ENCODE measurements around the gene TFDP3. TPM values are rescaled to one million over a fixed set of nuclear protein-coding genes. Genes with fewer than 3 reads are reported as not detected.

Gene TFDP3
- total RNA-seq, 4 donors from 2014 or later = not detected

- intact Hi-C loops (cut with DNase I) = no loop called here
- H3K27me3 ChIP-seq = no peaks in the 10 kb centered on the region
Measured at GRCh38 chrX:133248177-133248576, 30.0 kb upstream of the TFDP3 start.

DNA sequence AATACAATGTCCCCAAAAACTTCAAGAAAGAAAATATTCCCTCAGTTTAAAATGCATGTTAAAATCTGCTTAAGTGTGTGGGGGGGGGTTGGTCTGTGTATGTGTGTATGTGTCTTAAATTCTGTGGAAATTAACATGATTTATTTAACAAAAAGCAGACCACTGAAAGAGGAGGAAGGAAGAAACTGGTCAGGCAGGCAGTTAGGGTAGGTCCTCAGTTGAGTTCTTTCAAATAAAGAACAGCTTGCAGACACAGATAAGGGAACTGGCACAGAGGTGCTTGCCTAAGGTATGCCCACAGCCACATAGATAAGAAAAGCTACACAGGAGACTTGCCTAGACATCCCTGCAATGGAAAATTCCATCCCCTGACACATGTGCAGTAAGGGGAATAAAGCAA, 28.8 kb upstream of the TFDP3 start:
- H3K27ac ChIP-seq (replicated peaks in 1 of 4) = no peak overlapping the region
- peaks cover 0 to 32% (median 27%) of the 10 kb centered on the region in 4 donors for H3K4me1 ChIP-seq
- peaks cover 0 to 28% (median 0%) of the 10 kb centered on the region in 4 donors for H3K9me3 ChIP-seq
- intact Hi-C loops (cut with DNase I) = no loop called here
- H3K36me3 ChIP-seq = no peaks in the 10 kb centered on the region
- H3K27me3 ChIP-seq = no peaks in the 10 kb centered on the region
- TF ChIP-seq, protein P1, sequence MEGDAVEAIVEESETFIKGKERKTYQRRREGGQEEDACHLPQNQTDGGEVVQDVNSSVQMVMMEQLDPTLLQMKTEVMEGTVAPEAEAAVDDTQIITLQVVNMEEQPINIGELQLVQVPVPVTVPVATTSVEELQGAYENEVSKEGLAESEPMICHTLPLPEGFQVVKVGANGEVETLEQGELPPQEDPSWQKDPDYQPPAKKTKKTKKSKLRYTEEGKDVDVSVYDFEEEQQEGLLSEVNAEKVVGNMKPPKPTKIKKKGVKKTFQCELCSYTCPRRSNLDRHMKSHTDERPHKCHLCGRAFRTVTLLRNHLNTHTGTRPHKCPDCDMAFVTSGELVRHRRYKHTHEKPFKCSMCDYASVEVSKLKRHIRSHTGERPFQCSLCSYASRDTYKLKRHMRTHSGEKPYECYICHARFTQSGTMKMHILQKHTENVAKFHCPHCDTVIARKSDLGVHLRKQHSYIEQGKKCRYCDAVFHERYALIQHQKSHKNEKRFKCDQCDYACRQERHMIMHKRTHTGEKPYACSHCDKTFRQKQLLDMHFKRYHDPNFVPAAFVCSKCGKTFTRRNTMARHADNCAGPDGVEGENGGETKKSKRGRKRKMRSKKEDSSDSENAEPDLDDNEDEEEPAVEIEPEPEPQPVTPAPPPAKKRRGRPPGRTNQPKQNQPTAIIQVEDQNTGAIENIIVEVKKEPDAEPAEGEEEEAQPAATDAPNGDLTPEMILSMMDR (IDR thresholded peaks at IDR 0.05) = no peak
- TF ChIP-seq POLR2A (IDR thresholded peaks at IDR 0.05; ENCODE audit: low read depth) (no peak), EP300 (IDR thresholded peaks at IDR 0.05) (no peak), POLR2AphosphoS5 (IDR thresholded peaks at IDR 0.05) (no peak)
- DNase-seq (ENCODE audit: extremely low spot score) = no peak
- no peak overlapping the region for H3K4me3 ChIP-seq

More at GRCh38 chrX:133248177-133248576, 30.0 kb upstream of the TFDP3 start:
- Histone ChIP-seq H3K9me3 (peaks cover 0 to 28% (median 0%) of the 10 kb centered on the region in 4 donors), H3K27ac (replicated peaks in 1 of 4) (peak overlapping the region; percentile 57 to 75 (median 75)), H3K4me1 (peaks cover 0 to 32% (median 27%) of the 10 kb centered on the region in 4 donors), H3K36me3 (no peaks in the 10 kb centered on the region), H3K4me3 (no peak overlapping the region)
- TF ChIP-seq, protein P1 (IDR thresholded peaks at IDR 0.05) = no peak
- no peak for TF ChIP-seq POLR2A (IDR thresholded peaks at IDR 0.05; ENCODE audit: low read depth)
- no peak for TF ChIP-seq POLR2AphosphoS5 (IDR thresholded peaks at IDR 0.05)
- no peak for TF ChIP-seq EP300 (IDR thresholded peaks at IDR 0.05)
- DNase-seq (ENCODE audit: extremely low spot score) = no peak
- 52% methylated on average over 2 of the region's 2 CpGs for WGBS

- 76% methylated on average over 3 of the region's 3 CpGs for WGBS
- H3K9me3 ChIP-seq = no peaks in the 10 kb centered on the region
- intact Hi-C loops (cut with DNase I) = no loop called here
- H3K27ac ChIP-seq (replicated peaks in 1 of 4) = no peak overlapping the region
- H3K36me3 ChIP-seq = no peaks in the 10 kb centered on the region
- TF ChIP-seq, protein P1 (IDR thresholded peaks at IDR 0.05) = no peak
- TF ChIP-seq POLR2AphosphoS5 (IDR thresholded peaks at IDR 0.05) (no peak), EP300 (IDR thresholded peaks at IDR 0.05) (no peak), POLR2A (IDR thresholded peaks at IDR 0.05; ENCODE audit: low read depth) (no peak)
- no peak overlapping the region for H3K4me3 ChIP-seq
- no peak for DNase-seq (ENCODE audit: extremely low spot score)
- no peaks in the 10 kb centered on the region for H3K27me3 ChIP-seq
- peaks cover 0 to 6% (median 0%) of the 10 kb centered on the region in 4 donors for H3K4me1 ChIP-seq
Measured at GRCh38 chrX:133235830-133236229, 17.7 kb upstream of the TFDP3 start.

DNA sequence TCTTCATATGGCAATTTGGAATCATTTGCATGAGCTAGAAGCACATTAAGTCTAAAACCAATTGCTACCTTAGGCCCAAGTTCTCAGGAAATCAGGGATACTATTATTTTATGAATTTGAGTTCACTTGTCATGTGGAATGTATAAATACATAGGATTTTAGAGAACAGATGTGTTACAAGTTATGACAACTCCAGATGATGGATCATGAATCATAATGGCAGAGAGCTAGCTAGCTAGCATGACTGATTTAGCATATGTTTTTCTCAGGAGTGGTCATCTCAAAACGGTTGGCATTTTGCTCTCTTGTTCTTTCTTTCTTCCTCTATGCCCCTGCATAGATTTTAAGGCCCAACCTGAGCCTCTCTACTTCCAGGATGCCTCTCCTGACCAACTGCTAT, 14.2 kb upstream of the TFDP3 start:
- TF ChIP-seq, protein P1 (IDR thresholded peaks at IDR 0.05) = no peak
- TF ChIP-seq EP300 (IDR thresholded peaks at IDR 0.05) (no peak), POLR2AphosphoS5 (IDR thresholded peaks at IDR 0.05) (no peak), POLR2A (IDR thresholded peaks at IDR 0.05; ENCODE audit: low read depth) (no peak)
- Histone ChIP-seq H3K27me3 (no peaks in the 10 kb centered on the region), H3K4me1 (peaks cover 0 to 6% (median 0%) of the 10 kb centered on the region in 4 donors), H3K4me3 (no peak overlapping the region), H3K27ac (replicated peaks in 1 of 4) (no peak overlapping the region), H3K36me3 (no peaks in the 10 kb centered on the region), H3K9me3 (no peaks in the 10 kb centered on the region)
- DNase-seq (ENCODE audit: extremely low spot score) = no peak
- intact Hi-C loops (cut with DNase I) = no loop called here
- WGBS = 35% methylated on average over 1 of the region's 1 CpG

DNA sequence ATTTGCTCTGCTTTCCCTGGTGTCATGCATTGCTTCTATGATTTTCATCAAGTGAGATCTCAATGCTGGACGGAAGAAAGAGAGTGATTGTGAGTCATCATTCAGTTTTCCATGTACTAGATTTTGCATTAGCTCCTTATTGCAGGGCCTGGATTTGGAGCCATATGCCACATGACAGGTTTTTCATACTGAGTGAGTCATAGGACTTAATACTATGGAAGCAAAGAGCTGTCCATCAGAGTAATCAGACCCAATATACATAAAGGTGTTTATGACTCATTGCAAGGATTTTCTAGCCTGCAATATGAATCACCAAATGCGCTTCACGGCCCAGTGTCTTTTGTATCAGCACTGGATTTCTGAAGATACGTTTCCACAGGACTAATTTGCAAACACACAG, 11.2 kb upstream of the TFDP3 start:
- 70% methylated on average over 4 of the region's 4 CpGs for WGBS
- Histone ChIP-seq H3K4me1 (no peaks in the 10 kb centered on the region), H3K27ac (replicated peaks in 1 of 4) (no peak overlapping the region), H3K27me3 (no peaks in the 10 kb centered on the region), H3K9me3 (no peaks in the 10 kb centered on the region), H3K4me3 (no peak overlapping the region), H3K36me3 (no peaks in the 10 kb centered on the region)
- DNase-seq (ENCODE audit: extremely low spot score) = no peak
- TF ChIP-seq POLR2A (IDR thresholded peaks at IDR 0.05; ENCODE audit: low read depth) = no peak
- TF ChIP-seq, protein P1 (IDR thresholded peaks at IDR 0.05) = no peak
- no peak for TF ChIP-seq EP300 (IDR thresholded peaks at IDR 0.05)
- TF ChIP-seq POLR2AphosphoS5 (IDR thresholded peaks at IDR 0.05) = no peak
- intact Hi-C loops (cut with DNase I) = no loop called here
